SU-DHL-6 (cell line): ENCODE measurements around the gene PPP2R2B.
"Not testable (repeated sequence)": the region's sequence is repeated elsewhere in the genome, so short reads cannot be mapped to it uniquely, and the experiment has no call there.

Source experiments
- H2AFZ ChIP-seq: fragments of 200-600 bp; sonication (generic); 2 replicates; pipeline ENCODE4 v1.6.1; 2014; ENCODE audit warnings: low read depth, mild to moderate bottlenecking, moderate library complexity, mixed read lengths, antibody characterized with exemption, low read length; ENCODE audit not compliant: severe bottlenecking
- H3F3A ChIP-seq: fragments of 200-600 bp; shearing (Covaris generic); 2 replicates; pipeline ENCODE4 v1.6.0; 2016; ENCODE audit warnings: antibody characterized with exemption, mild to moderate bottlenecking; ENCODE audit not compliant: insufficient read depth
- H3K27ac ChIP-seq: fragments of 200-600 bp; sonication (generic); 2 replicates; pipeline ENCODE4 v1.5.1; 2016; ENCODE audit warnings: low read depth, mild to moderate bottlenecking, low read length, moderate library complexity, mixed read lengths
- H3K27me3 ChIP-seq: fragments of 200-600 bp; sonication (generic), shearing (Covaris generic); 2 replicates; pipeline ENCODE4 v1.6.0; 2014; ENCODE audit warnings: mild to moderate bottlenecking, low read length
- H3K36me3 ChIP-seq: fragments of 200-600 bp; sonication (generic); 2 replicates; pipeline ENCODE4 v1.6.1; 2014; ENCODE audit warnings: mild to moderate bottlenecking, low read length, mixed read lengths
- H3K4me2 ChIP-seq: fragments of 300-600, 200-600 bp; shearing (Covaris generic), sonication (generic); 2 replicates; pipeline ENCODE4 v1.6.0; 2014; ENCODE audit warnings: low read length, low read depth, mild to moderate bottlenecking; ENCODE audit not compliant: poor library complexity, severe bottlenecking
- H3K4me3 ChIP-seq: fragments of 200-600 bp; sonication (generic); 2 replicates; pipeline ENCODE4 v1.5.1; 2014; ENCODE audit warnings: antibody characterized with exemption, low read length, mild to moderate bottlenecking, mixed read lengths; ENCODE audit not compliant: insufficient read depth, poor library complexity, severe bottlenecking
- H3K79me2 ChIP-seq: fragments of 200-600 bp; sonication (generic); 2 replicates; pipeline ENCODE4 v1.6.1; 2014; ENCODE audit warnings: mild to moderate bottlenecking, low read length, moderate library complexity; ENCODE audit not compliant: insufficient read depth
- H3K9ac ChIP-seq: fragments of 200-600 bp; sonication (generic); 2 replicates; pipeline ENCODE4 v1.7.0; 2014; ENCODE audit warnings: mild to moderate bottlenecking, low read length
- H3K9me2 ChIP-seq: fragments of 200-600 bp; sonication (generic); replicated peaks from 2 replicates; pipeline ENCODE4 v1.6.1; 2014; ENCODE audit warnings: low read length; ENCODE audit not compliant: insufficient read depth
- H3K9me3 ChIP-seq: fragments of 200-600 bp; sonication (generic); 2 replicates; pipeline ENCODE4 v1.6.1; 2014; ENCODE audit warnings: low read length, mixed read lengths; ENCODE audit not compliant: insufficient read depth
- H4K20me1 ChIP-seq: fragments of 200-600 bp; sonication (generic); 2 replicates; pipeline ENCODE4 v1.6.1; 2014; ENCODE audit warnings: low read depth, mild to moderate bottlenecking, antibody characterized with exemption, low read length, moderate library complexity, mixed read lengths
- CTCF ChIP-seq: fragments of 200-600 bp; sonication (generic); IDR thresholded peaks from one replicate; pipeline ENCODE4 v1.5.1; 2017; ENCODE audit warnings: antibody characterized with exemption, mild to moderate bottlenecking, low read length, moderate library complexity; ENCODE audit not compliant: insufficient read depth, poor library complexity, severe bottlenecking
- EZH2phosphoT487 ChIP-seq: fragments of 200-600 bp; sonication (generic), shearing (Covaris generic); conservative IDR thresholded peaks from 2 replicates; pipeline ENCODE4 v1.6.1; 2018; ENCODE audit warnings: mild to moderate bottlenecking, antibody characterized with exemption, low read length, moderate library complexity, mixed read lengths

PPP2R2B gene

GRCh38 chr5:146620031-146620668, 258.4 kb downstream of the PPP2R2B start:
- no peak for TF ChIP-seq EZH2phosphoT487
- TF ChIP-seq CTCF: no peak
- H3K9me2 ChIP-seq: no peaks in the 10 kb centered on the region
- H3K4me2 ChIP-seq: no peak overlapping the region
- no peaks in the 10 kb centered on the region for H3K79me2 ChIP-seq
- no peak overlapping the region for H3K9ac ChIP-seq
- H4K20me1 ChIP-seq: no peaks in the 10 kb centered on the region
- no peaks in the 10 kb centered on the region for H3K9me3 ChIP-seq
- no peaks in the 10 kb centered on the region for H3K36me3 ChIP-seq
- H2AFZ ChIP-seq: no peak overlapping the region
- H3K27ac ChIP-seq: no peak overlapping the region
- H3K27me3 ChIP-seq: no peaks in the 10 kb centered on the region
- H3F3A ChIP-seq: no peaks in the 10 kb centered on the region
- H3K4me3 ChIP-seq: no peak overlapping the region

GRCh38 chr5:146618434-146618833, 260.1 kb downstream of the PPP2R2B start:
- Histone ChIP-seq H3K36me3 (no peaks in the 10 kb centered on the region), H3K4me3 (no peak overlapping the region), H3K9me3 (no peaks in the 10 kb centered on the region), H3K9me2 (no peaks in the 10 kb centered on the region), H3F3A (no peaks in the 10 kb centered on the region), H3K4me2 (no peak overlapping the region), H3K9ac (no peak overlapping the region), H3K79me2 (no peaks in the 10 kb centered on the region), H3K27me3 (no peaks in the 10 kb centered on the region), H2AFZ (no peak overlapping the region), H4K20me1 (no peaks in the 10 kb centered on the region), H3K27ac (no peak overlapping the region)
- TF ChIP-seq CTCF (no peak), EZH2phosphoT487 (no peak)

- H3K36me3 ChIP-seq, H3K27ac ChIP-seq, H3K9me2 ChIP-seq, H3K27me3 ChIP-seq, H3K9me3 ChIP-seq, H3K9ac ChIP-seq, H3K4me3 ChIP-seq, H4K20me1 ChIP-seq, H3K4me2 ChIP-seq, H3F3A ChIP-seq, H3K79me2 ChIP-seq, H2AFZ ChIP-seq: not testable (repeated sequence)
These were observed 268.8 kb downstream of the PPP2R2B start for GRCh38 chr5:146609731-146610130.

- Histone ChIP-seq H2AFZ (no peak overlapping the region), H3K27ac (no peak overlapping the region), H3K4me3 (no peak overlapping the region), H3K9ac (no peak overlapping the region), H3F3A (no peaks in the 10 kb centered on the region), H3K9me2 (no peaks in the 10 kb centered on the region), H4K20me1 (no peaks in the 10 kb centered on the region), H3K27me3 (no peaks in the 10 kb centered on the region), H3K9me3 (no peaks in the 10 kb centered on the region), H3K79me2 (no peaks in the 10 kb centered on the region), H3K36me3 (no peaks in the 10 kb centered on the region), H3K4me2 (no peak overlapping the region)
- TF ChIP-seq CTCF: no peak
- TF ChIP-seq EZH2phosphoT487: no peak
These were observed 270.8 kb downstream of the PPP2R2B start for GRCh38 chr5:146607659-146608332.
